ENCODE measurements around the gene TCEANC2. TPM values are rescaled to one million over a fixed set of nuclear protein-coding genes. Genes with fewer than 3 reads are reported as not detected.

TCEANC2 gene
- polyA plus RNA-seq, 1 of the 3 experiments (the other 2 are of a cell fraction) = 4.7 TPM

Small RNA genes within 50 kb of the gene (small RNA-seq; reads per million reads assigned to genes)
- 0 reads per million in 7 experiments for gene AL353898.1
- gene AL353898.2 = 0 reads per million in 7 experiments

Other genes starting within 250 kb of the TCEANC2 start
- 11.5 and 14.6 TPM in 2 replicates for gene NDC1, start 215.3 kb upstream of the TCEANC2 start, polyA plus RNA-seq (2012; rRNA removed)
- gene YIPF1, start 163.8 kb upstream of the TCEANC2 start, polyA plus RNA-seq (2012; rRNA removed) = 23.1 and 31.7 TPM in 2 replicates
- not detected in 2 replicates for gene DIO1, start 159.4 kb upstream of the TCEANC2 start, polyA plus RNA-seq (2012; rRNA removed)
- gene IFT25, start 107.9 kb upstream of the TCEANC2 start, polyA plus RNA-seq (2012; rRNA removed) = 25.7 TPM in 2 replicates
- gene LRRC42, start 107.3 kb upstream of the TCEANC2 start, polyA plus RNA-seq (2012; rRNA removed) = 35.0 and 40.9 TPM in 2 replicates
- not detected in 2 replicates for gene LDLRAD1, start 35.4 kb upstream of the TCEANC2 start, polyA plus RNA-seq (2012; rRNA removed)
- 249 and 314 TPM in 2 replicates for gene TMEM59, start 404 bp upstream of the TCEANC2 start, polyA plus RNA-seq (2012; rRNA removed)
- not detected in 2 replicates for gene CDCP2, start 99.4 kb downstream of the TCEANC2 start, polyA plus RNA-seq (2012; rRNA removed)
- 3.3 and 4.7 TPM in 2 replicates for gene CYB5RL, start 146.4 kb downstream of the TCEANC2 start, polyA plus RNA-seq (2012; rRNA removed)
- 10.1 and 11.3 TPM in 2 replicates for gene MRPL37, start 146.6 kb downstream of the TCEANC2 start, polyA plus RNA-seq (2012; rRNA removed)

Measured in SK-N-SH (cell line).